Neuronal stem cell (in vitro differentiated cells): Measurements from ENCODE around the gene AANAT.

Experiments
- DNase-seq: peaks from one replicate; pipeline ENCODE4 v3.0.0-alpha.2; 2013; ENCODE audit warnings: low spot score
- H2AFZ ChIP-seq: one replicate; pipeline ENCODE4 v1.6.1; 2013; ENCODE audit warnings: mild to moderate bottlenecking, low read length, inconsistent platforms
- H2AK5ac ChIP-seq: 2 replicates; pipeline ENCODE4 v1.6.1; 2013; ENCODE audit warnings: low read depth, mild to moderate bottlenecking, inconsistent platforms, low read length, moderate library complexity, mixed read lengths
- H2BK120ac ChIP-seq: 2 replicates; pipeline ENCODE4 v1.6.1; 2013; ENCODE audit warnings: low read depth, mild to moderate bottlenecking, inconsistent platforms, low read length, moderate library complexity, mixed read lengths
- H2BK12ac ChIP-seq: one replicate; pipeline ENCODE4 v1.6.1; 2013; ENCODE audit warnings: low read length, inconsistent platforms
- H2BK15ac ChIP-seq: 2 replicates; pipeline ENCODE4 v1.6.1; 2013; ENCODE audit warnings: mild to moderate bottlenecking, low read length, inconsistent platforms, mixed read lengths
- H2BK5ac ChIP-seq: one replicate; pipeline ENCODE4 v1.6.1; 2013; ENCODE audit warnings: inconsistent platforms, mild to moderate bottlenecking, low read length, moderate library complexity
- H3K14ac ChIP-seq: one replicate; pipeline ENCODE4 v1.6.1; 2013; ENCODE audit warnings: low read length, inconsistent platforms
- H3K18ac ChIP-seq: 2 replicates; pipeline ENCODE4 v1.6.1; 2013; ENCODE audit warnings: low read length, inconsistent platforms
- H3K23ac ChIP-seq: 2 replicates; pipeline ENCODE4 v1.6.1; 2013; ENCODE audit warnings: low read depth, mild to moderate bottlenecking, mixed read lengths, low read length, inconsistent platforms; ENCODE audit not compliant: poor library complexity
- H3K27ac ChIP-seq: replicated peaks from 3 replicates; pipeline ENCODE4 v1.5.1; 2013; ENCODE audit warnings: low read length, inconsistent platforms
- H3K27me3 ChIP-seq, 3 experiments: 2 replicates each; pipeline ENCODE4 v1.6.1; 2013; ENCODE audit warnings: low read length in 3 of 3, mild to moderate bottlenecking in 2 of 3, inconsistent platforms in 1 of 3, low read depth in 1 of 3, mixed read lengths in 1 of 3, moderate library complexity in 1 of 3; ENCODE audit not compliant: control insufficient read depth in 3 of 3, insufficient read depth in 3 of 3
- H3K36me3 ChIP-seq, 2 donors: replicated peaks in 1 of 2; 2 replicates each; pipeline ENCODE4 v1.6.1; 2013; ENCODE audit warnings: low read length in 2 of 2; ENCODE audit not compliant: control insufficient read depth in 2 of 2, insufficient read depth in 2 of 2
- H3K4ac ChIP-seq: 2 replicates; pipeline ENCODE4 v1.6.1; 2013; ENCODE audit warnings: inconsistent platforms, mild to moderate bottlenecking, low read length, moderate library complexity
- H3K4me1 ChIP-seq, 2 donors: 1 replicate in 1 of 2; 2 replicates in 1 of 2; pipeline ENCODE4 v1.6.1; 2013; ENCODE audit warnings: low read length in 2 of 2, low read depth in 1 of 2; ENCODE audit not compliant: control insufficient read depth in 2 of 2, insufficient read depth in 1 of 2
- H3K4me2 ChIP-seq: one replicate; pipeline ENCODE4 v1.6.1; 2013; ENCODE audit warnings: mild to moderate bottlenecking, low read length, inconsistent platforms; ENCODE audit not compliant: insufficient read depth, poor library complexity, severe bottlenecking
- H3K4me3 ChIP-seq, 2 donors: 2 replicates each; pipeline ENCODE4 v1.5.1; 2013; ENCODE audit warnings: low read length in 2 of 2, mild to moderate bottlenecking in 2 of 2, inconsistent platforms in 1 of 2, moderate library complexity in 1 of 2
- H3K79me1 ChIP-seq: one replicate; pipeline ENCODE4 v1.6.1; 2013; ENCODE audit warnings: low read depth, mild to moderate bottlenecking, inconsistent platforms, low read length, moderate library complexity
- H3K9ac ChIP-seq: one replicate; pipeline ENCODE4 v1.6.1; 2013; ENCODE audit warnings: mild to moderate bottlenecking, low read depth, low read length, inconsistent platforms; ENCODE audit not compliant: poor library complexity
- H3K9me3 ChIP-seq, 2 donors: replicated peaks in 1 of 2; 2 replicates each; pipeline versions ENCODE3 to v1.6.1; 2013; ENCODE audit warnings: low read length in 2 of 2, mild to moderate bottlenecking in 2 of 2, inconsistent platforms in 1 of 2, low read depth in 1 of 2, mixed read lengths in 1 of 2, moderate library complexity in 1 of 2; ENCODE audit not compliant: control insufficient read depth in 2 of 2, insufficient read depth in 1 of 2
- H4K8ac ChIP-seq: one replicate; pipeline ENCODE4 v1.6.1; 2013; ENCODE audit warnings: low read depth, mild to moderate bottlenecking, inconsistent platforms, low read length, moderate library complexity
- H4K91ac ChIP-seq: one replicate; pipeline ENCODE4 v1.6.1; 2013; ENCODE audit warnings: low read length, low read depth, mild to moderate bottlenecking, inconsistent platforms; ENCODE audit not compliant: poor library complexity
- WGBS, 2 donors: extraction: QIAGEN DNeasy Blood & Tissue Kit; methylation state at CpG; one replicate each; pipeline ENCODE4 v1.1.7; 2013; ENCODE audit warnings: missing lambda C conversion rate in 2 of 2, mixed read lengths in 1 of 2; ENCODE audit not compliant: insufficient read length in 2 of 2, insufficient replicate concordance in 1 of 2; ENCODE audit errors: extremely low coverage in 2 of 2; 5-methylcytosine and 5-hydroxymethylcytosine counted together

The AANAT gene

GRCh38 chr17:76422406-76422805 is 45.0 kb upstream of the AANAT start:
- H3K14ac ChIP-seq, result no peak overlapping the region
- H2BK15ac ChIP-seq, result no peak overlapping the region
- no peak overlapping the region for H4K8ac ChIP-seq
- no peak overlapping the region for H3K23ac ChIP-seq
- WGBS, 2 donors, result no CpG with 5 or more reads among the region's 8 CpGs
- H3K4me3 ChIP-seq, result peak overlapping the region in 1 of 2 donors; percentile 44
- no peak overlapping the region for H3K4me2 ChIP-seq
- H2AK5ac ChIP-seq, result no peak overlapping the region
- H3K9me3 ChIP-seq, result peaks cover 0 to 24% of the 10 kb centered on the region in 2 donors
- H2AFZ ChIP-seq, result no peak overlapping the region
- no peak overlapping the region for H2BK12ac ChIP-seq
- H3K4me1 ChIP-seq, result no peaks in the 10 kb centered on the region
- no peak overlapping the region for H3K9ac ChIP-seq
- H3K27ac ChIP-seq, result no peak overlapping the region
- H3K18ac ChIP-seq, result no peak overlapping the region
- H3K36me3 ChIP-seq, result peaks cover 4 to 23% of the 10 kb centered on the region in 2 donors
- H2BK5ac ChIP-seq, result no peak overlapping the region
- H3K27me3 ChIP-seq, result no peaks in the 10 kb centered on the region
- no peak overlapping the region for H4K91ac ChIP-seq
- no peak overlapping the region for H2BK120ac ChIP-seq
- no peak for DNase-seq
- H3K79me1 ChIP-seq, result no peaks in the 10 kb centered on the region
- H3K4ac ChIP-seq, result no peak overlapping the region

GRCh38 chr17:76422860-76423259 is 44.5 kb upstream of the AANAT start:
- H3K9me3 ChIP-seq, result peaks cover 0 to 24% of the 10 kb centered on the region in 2 donors
- no peak overlapping the region for H3K4me3 ChIP-seq
- no peak overlapping the region for H3K9ac ChIP-seq
- H3K14ac ChIP-seq, result no peak overlapping the region
- no peak overlapping the region for H2BK12ac ChIP-seq
- no peak overlapping the region for H3K23ac ChIP-seq
- H2AFZ ChIP-seq, result no peak overlapping the region
- no peaks in the 10 kb centered on the region for H3K27me3 ChIP-seq
- H3K4me2 ChIP-seq, result no peak overlapping the region
- no peak overlapping the region for H3K27ac ChIP-seq
- H3K18ac ChIP-seq, result no peak overlapping the region
- no CpG with 5 or more reads among the region's 6 CpGs for WGBS, 2 donors
- no peaks in the 10 kb centered on the region for H3K79me1 ChIP-seq
- no peak for DNase-seq
- H3K4ac ChIP-seq, result no peak overlapping the region
- H4K91ac ChIP-seq, result no peak overlapping the region
- H4K8ac ChIP-seq, result no peak overlapping the region
- no peak overlapping the region for H2BK120ac ChIP-seq
- H2BK15ac ChIP-seq, result no peak overlapping the region
- H2AK5ac ChIP-seq, result no peak overlapping the region
- H2BK5ac ChIP-seq, result no peak overlapping the region
- H3K4me1 ChIP-seq, result peaks cover 0 to under 1% of the 10 kb centered on the region in 2 donors
- H3K36me3 ChIP-seq, result peaks cover 2 to 21% of the 10 kb centered on the region in 2 donors

GRCh38 chr17:76426853-76427252 is 40.5 kb upstream of the AANAT start:
- Histone ChIP-seq H2BK120ac (no peak overlapping the region), H3K14ac (no peak overlapping the region), H3K4me2 (no peak overlapping the region), H3K36me3 (peaks cover 0 to 18% of the 10 kb centered on the region in 2 donors), H2BK12ac (no peak overlapping the region), H3K4ac (no peak overlapping the region), H2AFZ (no peak overlapping the region), H3K9ac (no peak overlapping the region), H2BK5ac (no peak overlapping the region), H2BK15ac (no peak overlapping the region), H3K9me3 (peaks cover 0 to 17% of the 10 kb centered on the region in 2 donors), H3K79me1 (no peaks in the 10 kb centered on the region), H4K8ac (no peak overlapping the region), H3K4me3 (no peak overlapping the region), H2AK5ac (no peak overlapping the region), H3K27me3 (no peaks in the 10 kb centered on the region), H3K23ac (no peak overlapping the region), H4K91ac (no peak overlapping the region), H3K4me1 (peaks cover 0 to 4% of the 10 kb centered on the region in 2 donors), H3K18ac (no peak overlapping the region), H3K27ac (no peak overlapping the region)
- DNase-seq, result no peak
- WGBS, 2 donors, result no CpG with 5 or more reads among the region's 3 CpGs

GRCh38 chr17:76427501-76428231 is 39.7 kb upstream of the AANAT start:
- no peak overlapping the region for H3K27ac ChIP-seq
- no peak overlapping the region for H3K14ac ChIP-seq
- H3K4me1 ChIP-seq, result peaks cover 0 to 4% of the 10 kb centered on the region in 2 donors
- H4K91ac ChIP-seq, result no peak overlapping the region
- H3K23ac ChIP-seq, result no peak overlapping the region
- no peak overlapping the region for H2BK5ac ChIP-seq
- H2BK12ac ChIP-seq, result no peak overlapping the region
- no peak overlapping the region for H3K4ac ChIP-seq
- DNase-seq, result no peak
- no peak overlapping the region for H2BK120ac ChIP-seq
- H4K8ac ChIP-seq, result no peak overlapping the region
- H2AFZ ChIP-seq, result no peak overlapping the region
- no peak overlapping the region for H3K4me3 ChIP-seq
- H2AK5ac ChIP-seq, result no peak overlapping the region
- H3K27me3 ChIP-seq, result no peaks in the 10 kb centered on the region
- no peak overlapping the region for H3K4me2 ChIP-seq
- peaks cover 0 to 9% of the 10 kb centered on the region in 2 donors for H3K36me3 ChIP-seq
- H3K79me1 ChIP-seq, result no peaks in the 10 kb centered on the region
- no peak overlapping the region for H2BK15ac ChIP-seq
- H3K18ac ChIP-seq, result no peak overlapping the region
- WGBS, 2 donors, result no CpG with 5 or more reads among the region's 8 CpGs
- no peak overlapping the region for H3K9ac ChIP-seq
- H3K9me3 ChIP-seq, result peaks cover 0 to 9% of the 10 kb centered on the region in 2 donors
